Neural progenitor cell (in vitro differentiated cells): ENCODE measurements around the gene MYORG. TPM values are rescaled to one million over a fixed set of nuclear protein-coding genes. Genes with fewer than 3 reads are reported as not detected.
A peak's percentile ranks its signal among the peaks of the same experiment; 100 is the strongest.

ENCODE experiments used
- DNase-seq: peaks from one replicate; pipeline ENCODE4 v3.0.0-alpha.2; 2016; ENCODE audit warnings: low spot score
- H2AFZ ChIP-seq: fragments of 200-600 bp; sonication (generic); replicated peaks from 2 replicates; pipeline ENCODE4 v1.6.1; 2016; ENCODE audit warnings: antibody characterized with exemption
- H3F3A ChIP-seq: fragments of 200-600 bp; sonication (generic); 2 replicates; pipeline ENCODE4 v1.6.1; 2016; ENCODE audit warnings: antibody characterized with exemption, low read depth
- H3K27ac ChIP-seq: fragments of 200-600 bp; sonication (generic); 2 replicates; pipeline ENCODE4 v1.5.1; 2016; ENCODE audit warnings: mild to moderate bottlenecking
- H3K27me3 ChIP-seq: fragments of 200-600 bp; sonication (generic); 2 replicates; pipeline ENCODE4 v1.6.1; 2016; ENCODE audit warnings: mild to moderate bottlenecking, moderate library complexity
- H3K36me3 ChIP-seq: fragments of 200-600 bp; sonication (generic); 2 replicates; pipeline ENCODE4 v1.5.1; 2016
- H3K4me1 ChIP-seq: fragments of 200-600 bp; sonication (generic); 2 replicates; pipeline ENCODE4 v1.6.1; 2016; ENCODE audit warnings: mixed run types
- H3K4me2 ChIP-seq: fragments of 200-600 bp; sonication (generic); 2 replicates; pipeline ENCODE4 v1.6.1; 2016
- H3K4me3 ChIP-seq: fragments of 200-600 bp; sonication (generic); 2 replicates; pipeline ENCODE4 v1.5.1; 2016
- H3K79me2 ChIP-seq: fragments of 200-600 bp; sonication (generic); 2 replicates; pipeline ENCODE4 v1.6.1; 2016; ENCODE audit warnings: low read depth
- H3K9ac ChIP-seq: fragments of 200-600 bp; sonication (generic); 2 replicates; pipeline ENCODE4 v1.6.1; 2016
- H3K9me3 ChIP-seq: fragments of 200-600 bp; sonication (generic); 2 replicates; pipeline ENCODE4 v1.5.1; 2016; ENCODE audit warnings: low read depth
- H4K20me1 ChIP-seq: fragments of 200-600 bp; sonication (generic); 2 replicates; pipeline ENCODE4 v1.6.1; 2016; ENCODE audit warnings: low read depth
- H3K27ac Mint-ChIP-seq: 3 replicates; pipeline ENCODE4 v1.8.0; 2021; ENCODE audit warnings: mixed read lengths
- H3K27me3 Mint-ChIP-seq: 2 replicates; pipeline ENCODE4 v1.8.0; 2022; ENCODE audit warnings: low read depth, mild to moderate bottlenecking, inconsistent platforms, moderate library complexity, mixed read lengths; ENCODE audit not compliant: insufficient read depth
- H3K36me3 Mint-ChIP-seq: 3 replicates; pipeline ENCODE4 v1.8.0; 2021; ENCODE audit warnings: mixed read lengths
- H3K4me1 Mint-ChIP-seq: 3 replicates; pipeline ENCODE4 v1.8.0; 2021; ENCODE audit warnings: mixed read lengths
- H3K4me3 Mint-ChIP-seq: 3 replicates; pipeline ENCODE4 v1.8.0; 2021; ENCODE audit warnings: mild to moderate bottlenecking, moderate library complexity, mixed read lengths
- H3K9me3 Mint-ChIP-seq: 3 replicates; pipeline ENCODE4 v1.8.0; 2020; ENCODE audit warnings: mixed read lengths
- CTCF ChIP-seq: fragments of 200-600 bp; sonication (generic); IDR thresholded peaks from 2 replicates; pipeline ENCODE4 v1.5.1; 2017; ENCODE audit warnings: antibody characterized with exemption, mild to moderate bottlenecking
- EZH2 ChIP-seq: fragments of 200-600 bp; sonication (generic); IDR thresholded peaks from 2 replicates; pipeline ENCODE4 v1.6.1; 2017; ENCODE audit warnings: antibody characterized with exemption, mild to moderate bottlenecking, moderate library complexity
- EZH2phosphoT487 ChIP-seq: fragments of 200-600 bp; sonication (generic); IDR thresholded peaks from 2 replicates; pipeline ENCODE4 v1.6.1; 2017; ENCODE audit warnings: antibody characterized with exemption
- total RNA-seq: library from RNA; depleted of rRNA; stranded (reverse); fragments of >200 nt; gene quantifications from 2 replicates; pipeline ENCODE4 v1.2.3, GENCODE V29; 2015; ENCODE audit warnings: low replicate concordance

MYORG gene
- total RNA-seq, 1 donor from 2014 or later, result 0.04 TPM

GRCh38 chr9:34366365-34366764 is 10.3 kb downstream of the MYORG start:
- Histone ChIP-seq H4K20me1 (peaks cover 4% of the 10 kb centered on the region), H3K4me2 (no peak overlapping the region), H3K4me1 (peaks cover 27% of the 10 kb centered on the region), H3K9me3 (no peaks in the 10 kb centered on the region), H3K79me2 (no peaks in the 10 kb centered on the region), H3K27ac (no peak overlapping the region), H3K4me3 (no peak overlapping the region), H3F3A (peaks cover 22% of the 10 kb centered on the region), H3K27me3 (peaks cover 34% of the 10 kb centered on the region), H3K9ac (no peak overlapping the region), H2AFZ (no peak overlapping the region), H3K36me3 (no peaks in the 10 kb centered on the region)
- Mint-ChIP-seq H3K27ac (no peak overlapping the region), H3K9me3 (peaks cover 20% of the 10 kb centered on the region), H3K4me3 (no peak overlapping the region), H3K27me3 (peaks cover 6% of the 10 kb centered on the region), H3K36me3 (peaks cover 24% of the 10 kb centered on the region), H3K4me1 (peaks cover 24% of the 10 kb centered on the region)
- TF ChIP-seq EZH2 (no peak), EZH2phosphoT487 (no peak), CTCF (no peak)
- DNase-seq, result no peak

- no peak overlapping the region for H3K27ac ChIP-seq
- peaks cover 22% of the 10 kb centered on the region for H3F3A ChIP-seq
- no peak overlapping the region for H3K27ac Mint-ChIP-seq
- TF ChIP-seq CTCF, result no peak
- TF ChIP-seq EZH2, result no peak
- TF ChIP-seq EZH2phosphoT487, result no peak
- no peak overlapping the region for H3K9ac ChIP-seq
- peaks cover 18% of the 10 kb centered on the region for H3K9me3 Mint-ChIP-seq
- H3K4me1 Mint-ChIP-seq, result peaks cover 24% of the 10 kb centered on the region
- H3K79me2 ChIP-seq, result no peaks in the 10 kb centered on the region
- peaks cover 27% of the 10 kb centered on the region for H3K4me1 ChIP-seq
- H3K36me3 Mint-ChIP-seq, result peaks cover 15% of the 10 kb centered on the region
- no peak overlapping the region for H2AFZ ChIP-seq
- H3K27me3 ChIP-seq, result peaks cover 34% of the 10 kb centered on the region
- H3K9me3 ChIP-seq, result no peaks in the 10 kb centered on the region
- H3K4me3 ChIP-seq, result no peak overlapping the region
- H3K4me2 ChIP-seq, result no peak overlapping the region
- no peak for DNase-seq
- peaks cover 6% of the 10 kb centered on the region for H3K27me3 Mint-ChIP-seq
- no peaks in the 10 kb centered on the region for H3K36me3 ChIP-seq
- H4K20me1 ChIP-seq, result peaks cover 4% of the 10 kb centered on the region
- H3K4me3 Mint-ChIP-seq, result no peak overlapping the region
Measured at GRCh38 chr9:34365282-34365681, 11.4 kb downstream of the MYORG start.

GRCh38 chr9:34363619-34364351 is 12.9 kb downstream of the MYORG start:
- Histone ChIP-seq H3K36me3 (no peaks in the 10 kb centered on the region), H3K9me3 (no peaks in the 10 kb centered on the region), H4K20me1 (peaks cover 4% of the 10 kb centered on the region), H3K4me1 (peaks cover 27% of the 10 kb centered on the region), H3K27me3 (peaks cover 34% of the 10 kb centered on the region), H3K9ac (no peak overlapping the region), H2AFZ (no peak overlapping the region), H3K27ac (peak overlapping the region; percentile 12), H3K79me2 (no peaks in the 10 kb centered on the region), H3F3A (peaks cover 22% of the 10 kb centered on the region), H3K4me3 (peak overlapping the region; percentile 22), H3K4me2 (peak overlapping the region; percentile 78)
- peak overlapping the region; percentile 28 for H3K4me3 Mint-ChIP-seq
- peaks cover 5% of the 10 kb centered on the region for H3K27me3 Mint-ChIP-seq
- H3K27ac Mint-ChIP-seq, result peak overlapping the region; percentile 94
- H3K9me3 Mint-ChIP-seq, result peaks cover 16% of the 10 kb centered on the region
- H3K4me1 Mint-ChIP-seq, result peaks cover 24% of the 10 kb centered on the region
- TF ChIP-seq EZH2, result no peak
- no peak for TF ChIP-seq EZH2phosphoT487
- TF ChIP-seq CTCF, result no peak
- H3K36me3 Mint-ChIP-seq, result peaks cover 10% of the 10 kb centered on the region
- peak; percentile 75 for DNase-seq
